ENCODE results near the gene KRTAP29-1. TPM values are rescaled to one million over a fixed set of nuclear protein-coding genes. Genes with fewer than 3 reads are reported as not detected.

The KRTAP29-1 gene
- polyA plus RNA-seq, 4 donors = not detected

DNA sequence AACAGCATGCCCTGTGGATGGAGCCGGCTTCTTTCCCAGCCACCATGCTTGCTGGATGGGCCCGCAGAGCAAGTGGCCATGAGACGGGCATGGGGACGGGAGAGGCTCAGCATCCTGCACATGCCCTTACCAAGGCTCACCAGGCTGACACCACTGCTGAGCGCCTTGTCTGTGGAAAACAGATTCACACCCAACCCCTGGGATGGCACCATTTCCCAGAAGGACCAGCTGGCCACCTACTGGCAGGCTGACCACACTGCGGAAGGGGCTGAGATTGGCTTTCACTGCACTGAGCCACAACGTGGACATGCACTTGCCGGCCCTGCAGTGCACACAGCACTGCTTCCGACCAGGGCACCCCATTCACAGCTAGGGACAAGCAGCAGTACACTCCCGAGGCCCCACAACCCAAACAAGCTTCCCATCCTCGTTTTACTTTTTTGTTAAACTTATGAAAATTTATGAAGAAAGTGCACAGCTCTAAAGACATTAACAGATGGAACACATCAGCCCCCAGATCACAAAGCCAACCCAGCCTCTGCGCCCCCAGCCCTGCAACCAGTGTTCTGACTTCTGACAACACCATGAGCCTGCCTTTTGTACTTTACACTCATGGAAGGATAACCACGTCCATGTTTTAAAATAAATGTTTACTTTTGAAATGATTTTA, 26.8 kb upstream of the KRTAP29-1 start:
- DNase-seq (ENCODE audit: low read depth in 4 of 4, low spot score in 2 of 4) = no peak

DNA sequence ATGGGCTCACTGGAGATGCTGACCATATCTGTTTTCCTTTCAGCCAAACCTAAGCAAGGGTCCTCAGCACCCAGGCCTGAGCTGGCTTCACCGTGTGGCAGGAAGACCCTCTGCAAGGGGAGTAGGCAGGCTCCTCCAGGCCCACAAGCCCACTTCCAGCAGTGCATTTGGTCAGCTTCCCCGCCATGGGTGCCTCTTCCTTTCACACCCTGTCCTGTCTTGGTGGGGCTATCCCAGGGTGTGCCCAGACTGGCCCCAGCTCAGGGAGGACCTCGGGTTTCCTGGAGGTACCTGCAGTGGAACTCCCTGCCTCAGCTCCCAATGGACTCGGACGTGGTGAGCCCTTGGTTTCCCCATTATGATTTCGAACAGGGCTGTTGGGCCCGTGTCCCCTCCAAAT, 25.6 kb upstream of the KRTAP29-1 start:
- no peak for DNase-seq (ENCODE audit: low read depth in 4 of 4, low spot score in 2 of 4)

DNA sequence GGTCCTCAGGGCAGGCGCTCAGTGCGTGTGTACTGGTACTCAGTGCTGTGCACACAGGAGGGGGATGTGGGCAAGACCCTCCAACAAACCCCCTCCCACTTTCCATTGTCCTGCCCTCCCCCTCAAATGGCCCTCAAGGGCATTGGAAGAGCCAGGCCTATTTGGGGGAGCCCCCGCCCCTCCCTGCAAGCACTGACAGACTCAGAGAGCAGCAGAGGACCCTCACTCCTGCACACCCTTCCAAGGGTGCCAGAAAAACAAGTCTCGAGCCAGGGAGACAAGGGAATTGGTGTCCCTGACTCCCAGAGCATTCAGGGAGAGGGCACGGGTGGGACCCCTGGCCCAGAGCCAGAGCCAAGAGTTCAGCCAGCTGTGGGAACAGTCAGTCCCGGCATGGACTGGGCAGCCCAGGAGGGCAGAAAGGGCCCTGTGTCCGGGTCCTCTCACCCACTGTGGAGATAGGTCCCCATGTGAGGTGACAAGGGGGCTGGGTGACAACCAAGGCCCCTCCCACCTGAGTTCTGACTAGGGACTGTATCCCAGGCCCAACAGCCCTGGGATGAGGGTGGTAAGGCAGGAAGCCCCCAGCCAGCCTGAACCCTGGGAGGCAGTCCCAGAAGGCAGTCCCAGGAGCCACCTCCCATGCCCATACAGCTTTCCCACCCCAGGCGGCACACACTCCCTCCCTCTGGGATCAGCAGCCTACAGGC, 24.9 kb upstream of the KRTAP29-1 start:
- no peak for DNase-seq (ENCODE audit: low read depth in 4 of 4, low spot score in 2 of 4)

DNA sequence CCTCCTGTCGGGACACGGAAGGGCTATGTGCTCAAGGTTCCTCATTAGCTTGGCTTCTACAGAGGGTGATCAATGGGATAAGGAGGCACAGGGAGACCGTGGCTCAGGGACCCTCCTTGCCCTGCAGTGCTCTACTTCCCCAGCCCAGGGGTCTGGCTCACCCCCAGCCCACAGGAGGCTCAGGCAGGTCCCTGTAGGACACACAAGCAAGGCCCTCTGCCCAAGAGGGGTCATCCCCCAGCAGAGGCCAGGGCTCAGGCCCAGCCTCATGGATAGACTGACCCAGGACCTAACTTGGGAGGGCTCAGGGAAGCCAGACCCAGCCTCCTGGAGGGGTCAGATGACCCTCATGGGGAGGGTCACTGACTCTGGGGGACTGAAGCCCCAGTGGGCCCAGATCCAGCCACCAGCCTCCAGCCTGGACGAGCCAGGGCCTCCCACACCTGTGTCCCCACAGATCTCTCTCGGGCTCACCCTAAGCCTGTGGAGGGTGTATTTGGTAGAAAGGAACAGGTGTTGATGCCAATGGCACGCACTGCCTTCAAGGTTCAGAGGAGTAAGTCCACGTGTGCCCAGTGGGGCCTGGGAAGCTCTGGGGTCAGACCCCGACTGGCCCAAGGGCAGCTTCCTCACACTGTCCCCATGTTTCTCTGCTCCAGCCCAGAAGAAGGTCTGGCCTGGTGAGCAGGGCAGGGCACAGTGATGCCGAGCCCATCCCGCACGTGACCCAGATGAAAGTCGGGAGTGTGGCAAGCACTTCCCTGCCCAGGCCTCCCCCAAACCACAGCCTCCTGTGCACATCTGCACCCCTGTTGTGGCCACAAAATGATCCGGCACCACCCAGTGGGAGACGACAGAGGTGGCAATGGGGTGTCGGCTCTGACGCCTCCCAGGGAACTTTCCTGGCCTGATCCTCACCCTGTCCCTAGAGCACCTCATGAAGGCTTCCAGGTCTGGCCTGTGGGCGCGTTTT, 23.8 kb upstream of the KRTAP29-1 start:
- DNase-seq (ENCODE audit: low read depth in 4 of 4, low spot score in 2 of 4) = no peak

DNA sequence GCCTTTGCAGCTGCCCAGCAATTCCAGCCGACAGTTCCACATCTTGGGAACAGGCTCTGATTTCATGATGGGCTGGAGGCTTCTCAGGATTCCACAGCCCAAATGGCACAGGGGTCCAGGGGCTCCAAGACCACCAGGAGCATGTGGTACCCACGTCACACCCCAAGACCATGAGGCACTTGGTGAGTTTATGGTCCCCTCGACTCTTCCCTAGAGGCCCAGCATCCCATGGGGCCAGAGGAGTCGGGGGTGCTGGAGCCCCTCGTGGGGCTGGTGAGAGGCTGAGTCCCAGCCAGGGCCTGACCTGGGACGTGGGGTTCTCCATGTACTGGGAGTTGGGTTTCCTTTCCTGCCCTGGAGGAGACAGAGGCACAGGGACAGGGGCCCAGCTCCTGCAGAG, 23.0 kb upstream of the KRTAP29-1 start:
- no peak for DNase-seq (ENCODE audit: low read depth in 4 of 4, low spot score in 2 of 4)

DNA sequence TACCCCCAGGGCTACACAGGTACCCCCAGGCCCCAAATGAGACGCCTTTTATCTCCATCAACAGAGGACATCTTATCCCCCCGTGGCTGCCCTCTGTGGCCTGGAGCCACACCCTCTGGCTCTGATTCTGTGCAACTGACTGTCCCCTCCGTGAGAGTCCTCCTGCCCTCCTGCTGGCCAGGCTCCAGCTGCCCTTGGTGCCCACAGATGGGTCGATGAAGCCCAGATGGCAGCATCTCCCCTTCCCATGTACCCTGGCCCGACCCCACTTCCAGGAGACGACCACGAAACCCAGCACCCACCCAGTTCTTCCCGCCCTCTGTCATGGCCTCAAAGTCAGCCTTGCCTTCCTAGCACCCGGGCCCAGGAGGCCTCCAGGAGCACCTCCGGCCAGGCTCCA, 22.5 kb upstream of the KRTAP29-1 start:
- no peak for DNase-seq (ENCODE audit: low read depth in 4 of 4, low spot score in 2 of 4)

DNA sequence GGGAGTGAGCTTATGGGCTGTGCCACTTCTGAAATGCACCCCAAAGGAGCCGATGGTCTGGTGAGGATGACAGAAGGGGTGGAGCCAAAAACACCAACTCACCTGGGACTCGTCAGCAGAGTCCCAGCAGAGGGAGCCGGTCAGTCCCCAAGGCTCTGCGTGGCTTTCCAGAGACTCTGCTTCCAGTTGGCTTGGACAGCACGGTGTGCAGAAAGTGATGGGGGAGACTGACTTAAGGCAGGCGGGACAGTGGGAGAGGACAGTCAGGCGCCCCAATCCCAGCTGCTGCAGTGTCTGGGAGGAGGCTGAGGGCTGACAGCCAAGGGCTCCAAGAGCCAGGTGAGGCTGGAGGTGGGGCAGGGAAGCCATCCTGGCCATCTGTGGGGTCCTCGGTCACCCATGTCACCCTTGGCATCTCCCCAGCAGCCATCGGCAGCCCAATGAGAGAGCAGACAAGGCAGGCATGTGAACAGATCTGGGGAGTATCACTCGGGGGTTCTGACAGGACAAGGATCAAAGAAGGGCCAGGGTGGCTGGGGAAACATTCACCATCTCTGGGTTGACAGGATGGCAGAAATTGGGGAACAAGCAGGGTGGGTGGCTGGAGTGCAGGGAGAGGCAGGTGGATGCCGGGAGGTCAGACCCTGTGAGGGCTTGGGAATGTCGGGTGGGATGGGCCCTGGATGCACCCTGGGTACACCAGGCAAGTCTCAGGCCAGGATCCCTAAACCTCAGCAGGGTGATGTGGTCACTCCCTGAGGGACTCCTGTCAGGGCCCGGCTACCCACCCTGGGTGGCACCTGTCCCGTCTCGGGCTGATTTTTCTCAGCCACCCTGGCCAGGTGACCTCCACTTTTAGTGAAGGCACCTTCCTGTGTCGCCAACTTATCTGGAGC, 21.8 kb upstream of the KRTAP29-1 start:
- DNase-seq (ENCODE audit: low read depth in 4 of 4, low spot score in 2 of 4) = no peak

DNA sequence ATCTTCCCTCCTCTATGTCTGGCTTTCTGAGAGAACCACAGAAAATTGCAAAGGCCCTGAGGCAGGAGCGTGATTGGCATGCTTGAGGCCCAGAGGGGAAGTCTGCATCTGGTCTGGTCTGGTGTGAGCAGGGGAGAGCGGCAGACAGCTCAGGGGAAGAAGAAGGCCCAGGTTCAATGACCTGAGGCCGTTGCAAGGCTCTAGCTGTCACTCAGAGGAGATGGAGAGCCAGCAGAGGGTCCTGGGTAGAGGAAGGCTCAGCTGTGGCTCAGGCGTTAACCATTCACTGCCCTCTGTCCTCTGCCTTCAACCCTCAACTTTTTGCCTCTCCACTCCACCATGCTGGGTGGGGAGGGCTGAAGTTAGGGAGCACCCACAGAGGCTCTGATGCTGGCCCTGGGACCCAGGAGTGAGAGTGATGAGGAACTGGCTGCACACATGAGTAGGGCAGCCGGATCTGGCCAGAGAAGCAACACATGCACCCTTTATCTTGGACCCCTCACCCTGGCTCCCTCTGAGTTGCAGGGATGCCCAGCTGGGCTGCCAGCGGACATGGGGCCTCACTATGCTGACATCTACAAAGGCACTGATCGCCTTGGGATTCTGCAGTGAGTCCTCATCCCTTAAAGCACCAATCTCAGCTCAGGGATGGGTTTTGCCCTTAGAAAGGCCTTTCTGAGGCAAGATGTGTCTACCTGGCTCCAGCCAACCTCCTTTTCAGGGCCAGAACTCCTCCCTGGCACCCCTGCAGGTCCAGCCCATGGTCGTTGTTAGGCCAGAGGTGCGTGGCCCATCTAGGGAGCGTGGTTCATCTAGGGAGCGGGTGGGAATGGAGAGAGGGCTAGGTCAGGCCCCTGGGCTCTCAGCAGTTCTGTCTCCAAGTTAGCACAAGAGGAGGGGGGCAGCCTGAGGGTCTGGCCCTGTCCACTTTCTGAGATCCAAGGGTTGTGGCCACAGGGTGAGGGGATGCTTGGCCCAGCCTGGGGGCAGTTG, 20.5 kb upstream of the KRTAP29-1 start:
- DNase-seq (ENCODE audit: low read depth in 4 of 4, low spot score in 2 of 4) = no peak

DNA sequence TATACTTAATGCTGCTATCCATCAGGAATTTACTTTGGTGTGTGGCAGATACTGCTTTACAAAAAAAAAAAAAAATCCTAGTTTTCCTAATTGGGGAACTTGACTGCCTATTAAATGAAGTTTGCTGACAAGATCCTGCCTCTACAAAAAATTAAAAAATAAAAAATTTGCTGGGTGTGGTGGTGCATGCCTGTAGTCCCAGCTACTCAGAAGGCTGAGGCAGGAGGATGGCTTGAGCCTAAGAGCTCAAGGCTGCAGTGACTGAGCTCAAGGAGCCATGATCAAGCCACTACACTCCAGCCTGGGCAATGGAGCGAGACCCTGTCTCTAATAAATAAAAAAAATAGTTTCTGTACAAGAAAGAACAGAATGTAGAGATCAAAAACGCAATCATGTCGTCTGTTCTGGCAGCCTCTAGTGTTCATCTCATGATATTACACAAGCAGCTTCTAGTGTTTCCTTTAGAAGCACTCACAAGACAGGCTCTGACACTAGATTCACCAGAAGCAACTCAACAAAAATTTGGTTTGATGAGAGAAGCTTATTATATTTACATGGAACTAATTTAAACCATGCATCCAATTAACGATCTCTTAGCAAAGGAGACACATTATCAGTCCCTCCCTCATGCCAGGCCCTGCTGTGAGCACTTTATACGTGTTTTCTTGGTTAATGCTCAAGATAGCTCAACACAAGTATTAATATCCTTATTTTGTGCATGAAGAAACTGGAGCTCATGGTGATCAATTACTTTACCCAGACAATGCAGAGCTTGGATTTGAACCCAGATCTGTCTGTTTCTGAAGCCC, 19.6 kb upstream of the KRTAP29-1 start:
- DNase-seq (ENCODE audit: low read depth in 4 of 4, low spot score in 2 of 4) = no peak

DNA sequence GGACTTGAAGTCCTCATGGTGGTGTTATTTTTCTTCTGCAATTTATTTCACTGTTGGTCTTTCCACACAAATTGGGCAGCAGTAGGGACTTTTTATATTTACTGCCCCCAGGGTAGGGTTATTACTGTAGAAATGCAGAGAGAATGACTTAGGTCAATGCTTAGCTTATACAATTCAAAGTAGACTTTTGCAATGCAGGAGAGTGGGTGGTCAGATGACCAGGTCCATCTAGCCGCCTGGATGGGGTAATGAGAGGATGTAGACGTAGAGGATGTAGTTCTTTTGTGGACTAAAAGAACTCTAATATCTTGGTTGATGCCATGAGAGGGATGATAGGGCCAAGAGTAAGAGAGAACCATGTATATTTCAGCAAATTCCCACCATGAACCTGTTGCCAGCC, 15.6 kb upstream of the KRTAP29-1 start:
- no peak for DNase-seq (ENCODE audit: low read depth in 4 of 4, low spot score in 2 of 4)

DNA sequence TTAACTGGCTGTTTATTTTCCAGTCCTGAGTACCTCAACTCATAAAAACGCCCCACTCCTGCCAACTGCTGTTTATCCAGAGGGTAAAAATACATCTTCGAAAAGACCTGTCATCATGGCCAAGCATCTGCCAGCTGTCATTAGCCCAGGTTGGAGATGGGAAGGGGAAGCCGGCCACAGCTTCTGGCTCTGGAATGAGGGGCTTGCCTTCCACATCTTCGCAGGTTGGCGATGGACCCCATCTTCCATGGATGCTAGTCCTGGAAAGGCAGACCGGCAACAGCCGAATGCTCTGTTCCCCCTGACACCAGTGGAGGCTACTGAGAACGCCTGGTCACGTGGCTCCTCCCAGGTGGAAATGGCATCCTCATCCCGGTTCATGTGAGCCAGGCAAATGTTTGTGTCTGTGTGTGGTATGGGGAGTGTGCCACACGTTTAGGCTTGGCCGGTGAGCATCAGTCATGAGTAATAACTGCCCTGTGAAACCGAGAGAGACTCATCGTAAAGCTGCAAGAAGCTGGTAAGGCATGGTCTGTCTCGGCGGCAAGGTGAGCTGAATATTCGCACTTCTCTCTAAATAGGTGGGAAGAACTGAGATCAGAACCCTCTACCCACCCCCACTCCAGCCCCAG, 13.3 kb upstream of the KRTAP29-1 start:
- no peak for DNase-seq (ENCODE audit: low read depth in 4 of 4, low spot score in 2 of 4)

DNA sequence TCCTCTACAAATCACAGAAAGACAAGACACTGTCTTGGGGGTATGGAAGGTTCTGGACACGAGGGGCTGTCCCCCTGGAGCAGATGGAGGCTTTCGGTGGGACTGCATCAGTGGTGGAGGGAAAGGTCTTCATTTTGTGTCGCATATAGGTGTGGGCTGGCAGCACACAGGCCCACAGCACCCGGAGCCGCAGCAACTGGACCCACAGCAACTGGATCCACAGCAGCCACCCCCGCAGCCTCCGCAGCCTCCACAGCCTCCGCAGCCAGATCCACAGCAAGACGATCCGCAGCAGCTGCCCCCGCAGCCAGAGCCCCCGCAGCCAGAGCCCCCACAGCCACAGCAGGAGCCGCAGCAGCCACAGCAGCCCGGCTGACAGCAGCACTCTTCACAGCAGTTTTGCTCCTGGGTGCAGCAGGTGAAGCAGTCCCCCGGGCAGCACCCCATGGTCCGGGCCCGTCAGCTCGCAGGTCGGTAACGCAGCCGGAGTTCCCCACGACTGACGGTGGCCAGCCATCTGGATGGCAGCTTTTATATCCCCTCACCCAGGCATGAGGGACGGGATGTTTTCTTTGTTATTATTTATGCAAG, 12.6 kb upstream of the KRTAP29-1 start, which contains the start of gene KRTAP17-1:
Gene KRTAP17-1, minus strand, starts transcription at position 507 of the 591 bp plus-strand sequence. Its CDS starts 60 bp downstream, at position 447.
- DNase-seq (ENCODE audit: low read depth in 4 of 4, low spot score in 2 of 4) = no peak

DNA sequence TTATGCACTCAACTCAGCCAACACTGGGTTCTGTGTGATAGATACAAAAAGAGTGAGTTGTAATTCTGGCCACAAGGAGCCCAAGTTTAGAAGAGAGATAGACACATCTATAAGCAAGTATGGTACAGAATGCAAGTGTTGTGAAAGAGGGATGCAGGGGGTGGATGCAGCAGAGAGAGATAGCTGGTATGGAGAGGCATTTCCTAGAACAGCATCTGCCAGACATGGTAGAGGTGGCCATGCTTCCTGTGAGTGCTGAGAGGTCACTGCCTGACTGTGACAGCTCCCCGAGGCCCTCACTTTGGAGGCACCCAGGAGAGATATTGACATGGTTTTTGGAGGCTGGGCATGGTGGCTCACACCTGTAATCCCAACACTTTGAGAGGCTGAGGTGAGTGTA, 8.5 kb upstream of the KRTAP29-1 start:
- DNase-seq (ENCODE audit: low read depth in 4 of 4, low spot score in 2 of 4) = no peak

DNA sequence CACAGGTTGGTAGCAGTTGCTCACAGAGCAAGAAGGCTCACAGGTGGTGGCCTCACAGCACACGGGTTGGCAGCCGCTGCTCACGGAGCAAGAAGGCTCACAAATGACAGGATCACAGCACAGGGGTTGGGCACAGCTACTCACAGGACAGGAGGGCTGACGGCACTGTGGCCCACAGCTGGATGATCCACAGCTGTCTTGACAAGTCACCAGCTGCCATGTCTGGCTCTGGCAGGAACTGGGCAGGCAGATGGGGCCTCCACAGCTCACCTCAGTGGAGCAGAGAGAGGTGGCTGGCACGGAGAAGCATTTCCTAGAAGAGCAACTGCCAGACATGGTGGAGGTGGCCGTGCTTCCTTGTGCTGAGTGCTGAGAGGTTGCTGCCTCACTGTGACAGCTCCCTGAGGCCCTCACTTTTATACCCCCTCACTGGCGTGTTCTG, 6.3 kb upstream of the KRTAP29-1 start, which contains the start of gene KRTAP16-1:
Gene KRTAP16-1, minus strand, starts transcription at position 392 of the 442 bp plus-strand sequence. Its CDS starts 56 bp downstream, at position 336.
- DNase-seq (ENCODE audit: low read depth in 4 of 4, low spot score in 2 of 4) = no peak

DNA sequence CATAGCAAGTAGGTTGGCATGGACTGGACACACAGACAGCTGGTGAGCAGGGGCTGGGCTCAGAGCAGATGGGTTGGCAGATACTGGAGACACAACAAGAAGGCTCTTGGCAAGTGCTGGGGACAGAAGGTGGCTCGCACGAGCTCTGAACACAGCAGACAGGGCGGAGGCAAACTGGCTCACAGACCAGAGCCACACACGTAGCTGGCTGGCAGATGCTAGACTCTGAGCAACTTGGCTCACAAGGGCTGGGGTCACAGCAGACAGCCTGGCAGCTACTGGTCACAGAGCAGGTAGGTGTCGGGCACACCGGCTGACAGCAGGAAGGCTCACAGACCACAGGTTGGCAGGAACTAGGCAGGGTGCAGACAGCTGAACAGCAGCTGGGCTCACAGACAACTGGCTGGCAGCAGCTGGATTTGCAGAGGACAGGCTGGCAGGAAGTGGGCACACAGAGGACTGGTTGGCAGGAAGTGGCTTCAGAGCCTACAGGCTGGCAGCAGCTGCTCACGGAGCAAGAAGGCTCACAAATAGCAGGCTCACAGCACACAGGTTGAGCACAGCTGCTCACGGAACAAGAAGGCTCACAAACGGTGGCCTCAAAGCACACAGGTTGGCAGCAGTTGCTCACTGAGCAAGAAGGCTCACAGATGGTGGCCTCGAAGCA, 5.7 kb upstream of the KRTAP29-1 start:
- DNase-seq (ENCODE audit: low read depth in 4 of 4, low spot score in 2 of 4) = no peak

DNA sequence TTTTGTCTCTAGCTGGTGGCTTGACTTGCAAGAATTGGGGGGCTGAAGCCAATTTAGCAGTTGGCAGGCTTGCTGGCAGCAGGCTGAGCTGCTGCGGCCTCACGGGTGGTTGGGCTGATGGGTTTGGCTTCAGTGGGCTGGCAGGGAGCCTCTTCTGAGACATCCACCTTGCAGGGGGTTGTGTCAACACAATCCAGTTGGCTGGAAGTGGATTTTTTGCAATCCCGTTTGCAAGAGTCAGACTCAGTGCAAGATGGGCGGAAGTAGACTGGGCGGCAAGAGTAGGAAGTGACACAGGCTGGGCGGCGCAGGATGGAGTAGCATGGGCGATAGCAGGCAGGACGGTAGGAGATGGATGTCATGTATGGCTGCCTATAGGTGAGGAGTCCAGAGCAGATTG, 5.0 kb upstream of the KRTAP29-1 start:
- no peak for DNase-seq (ENCODE audit: low read depth in 4 of 4, low spot score in 2 of 4)

Measured in left renal cortex interstitium (tissue), 4 donors.